DND-41 (cell line): Measurements from ENCODE around the gene MIGA2.

ENCODE experiments used
- EZH2 ChIP-seq: IDR thresholded peaks from 3 replicates; pipeline ENCODE4 v1.6.1; 2012; ENCODE audit warnings: borderline replicate concordance, low read depth, mild to moderate bottlenecking, moderate library complexity, low read length, inconsistent platforms; ENCODE audit not compliant: severe bottlenecking
- TF ChIP-seq, protein P1 (sequence below): IDR thresholded peaks from 2 replicates; pipeline ENCODE4 v1.5.1; 2012; ENCODE audit warnings: borderline replicate concordance, low read length, moderate library complexity, mild to moderate bottlenecking; ENCODE audit not compliant: poor library complexity, severe bottlenecking; ENCODE audit errors: extremely low read depth

DNA sequence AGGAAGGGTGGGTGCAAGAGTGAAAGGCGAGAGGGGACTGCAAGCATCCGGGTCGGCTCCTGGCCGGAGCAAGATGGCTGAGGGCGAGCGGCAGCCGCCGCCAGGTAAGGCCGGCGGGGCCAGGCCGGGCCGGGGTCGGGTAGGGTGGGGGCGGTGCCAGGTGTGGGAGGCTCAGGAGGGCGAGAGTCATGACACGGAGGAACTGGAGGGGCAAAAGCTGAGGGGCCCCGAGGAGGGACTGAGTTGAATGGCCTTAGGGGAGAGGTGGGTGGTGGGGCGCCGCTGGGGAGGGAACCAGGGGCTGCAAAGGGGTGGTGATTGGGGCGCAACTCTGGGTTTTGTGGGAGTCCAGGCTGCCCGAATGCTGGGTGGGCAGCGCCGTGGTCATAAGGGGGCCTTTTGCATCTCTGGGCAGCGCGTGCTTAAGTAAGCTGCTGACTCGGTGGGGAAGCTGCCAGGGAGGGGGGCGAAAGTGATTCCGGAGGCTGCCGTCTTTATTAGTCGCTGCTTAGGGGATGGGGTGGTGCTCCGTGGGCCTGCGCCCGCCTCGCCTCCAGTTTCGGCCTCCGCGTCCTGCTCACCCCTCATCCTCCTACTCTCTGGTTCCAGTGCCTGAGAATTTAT lies 75.2 kb downstream of the MIGA2 start:
- TF ChIP-seq, protein P1, sequence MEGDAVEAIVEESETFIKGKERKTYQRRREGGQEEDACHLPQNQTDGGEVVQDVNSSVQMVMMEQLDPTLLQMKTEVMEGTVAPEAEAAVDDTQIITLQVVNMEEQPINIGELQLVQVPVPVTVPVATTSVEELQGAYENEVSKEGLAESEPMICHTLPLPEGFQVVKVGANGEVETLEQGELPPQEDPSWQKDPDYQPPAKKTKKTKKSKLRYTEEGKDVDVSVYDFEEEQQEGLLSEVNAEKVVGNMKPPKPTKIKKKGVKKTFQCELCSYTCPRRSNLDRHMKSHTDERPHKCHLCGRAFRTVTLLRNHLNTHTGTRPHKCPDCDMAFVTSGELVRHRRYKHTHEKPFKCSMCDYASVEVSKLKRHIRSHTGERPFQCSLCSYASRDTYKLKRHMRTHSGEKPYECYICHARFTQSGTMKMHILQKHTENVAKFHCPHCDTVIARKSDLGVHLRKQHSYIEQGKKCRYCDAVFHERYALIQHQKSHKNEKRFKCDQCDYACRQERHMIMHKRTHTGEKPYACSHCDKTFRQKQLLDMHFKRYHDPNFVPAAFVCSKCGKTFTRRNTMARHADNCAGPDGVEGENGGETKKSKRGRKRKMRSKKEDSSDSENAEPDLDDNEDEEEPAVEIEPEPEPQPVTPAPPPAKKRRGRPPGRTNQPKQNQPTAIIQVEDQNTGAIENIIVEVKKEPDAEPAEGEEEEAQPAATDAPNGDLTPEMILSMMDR, result no peak
- no peak for TF ChIP-seq EZH2
